ENCODE data around the gene BSN.

The BSN gene, protein sequence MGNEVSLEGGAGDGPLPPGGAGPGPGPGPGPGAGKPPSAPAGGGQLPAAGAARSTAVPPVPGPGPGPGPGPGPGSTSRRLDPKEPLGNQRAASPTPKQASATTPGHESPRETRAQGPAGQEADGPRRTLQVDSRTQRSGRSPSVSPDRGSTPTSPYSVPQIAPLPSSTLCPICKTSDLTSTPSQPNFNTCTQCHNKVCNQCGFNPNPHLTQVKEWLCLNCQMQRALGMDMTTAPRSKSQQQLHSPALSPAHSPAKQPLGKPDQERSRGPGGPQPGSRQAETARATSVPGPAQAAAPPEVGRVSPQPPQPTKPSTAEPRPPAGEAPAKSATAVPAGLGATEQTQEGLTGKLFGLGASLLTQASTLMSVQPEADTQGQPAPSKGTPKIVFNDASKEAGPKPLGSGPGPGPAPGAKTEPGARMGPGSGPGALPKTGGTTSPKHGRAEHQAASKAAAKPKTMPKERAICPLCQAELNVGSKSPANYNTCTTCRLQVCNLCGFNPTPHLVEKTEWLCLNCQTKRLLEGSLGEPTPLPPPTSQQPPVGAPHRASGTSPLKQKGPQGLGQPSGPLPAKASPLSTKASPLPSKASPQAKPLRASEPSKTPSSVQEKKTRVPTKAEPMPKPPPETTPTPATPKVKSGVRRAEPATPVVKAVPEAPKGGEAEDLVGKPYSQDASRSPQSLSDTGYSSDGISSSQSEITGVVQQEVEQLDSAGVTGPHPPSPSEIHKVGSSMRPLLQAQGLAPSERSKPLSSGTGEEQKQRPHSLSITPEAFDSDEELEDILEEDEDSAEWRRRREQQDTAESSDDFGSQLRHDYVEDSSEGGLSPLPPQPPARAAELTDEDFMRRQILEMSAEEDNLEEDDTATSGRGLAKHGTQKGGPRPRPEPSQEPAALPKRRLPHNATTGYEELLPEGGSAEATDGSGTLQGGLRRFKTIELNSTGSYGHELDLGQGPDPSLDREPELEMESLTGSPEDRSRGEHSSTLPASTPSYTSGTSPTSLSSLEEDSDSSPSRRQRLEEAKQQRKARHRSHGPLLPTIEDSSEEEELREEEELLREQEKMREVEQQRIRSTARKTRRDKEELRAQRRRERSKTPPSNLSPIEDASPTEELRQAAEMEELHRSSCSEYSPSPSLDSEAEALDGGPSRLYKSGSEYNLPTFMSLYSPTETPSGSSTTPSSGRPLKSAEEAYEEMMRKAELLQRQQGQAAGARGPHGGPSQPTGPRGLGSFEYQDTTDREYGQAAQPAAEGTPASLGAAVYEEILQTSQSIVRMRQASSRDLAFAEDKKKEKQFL (N-terminal part only)

DNA sequence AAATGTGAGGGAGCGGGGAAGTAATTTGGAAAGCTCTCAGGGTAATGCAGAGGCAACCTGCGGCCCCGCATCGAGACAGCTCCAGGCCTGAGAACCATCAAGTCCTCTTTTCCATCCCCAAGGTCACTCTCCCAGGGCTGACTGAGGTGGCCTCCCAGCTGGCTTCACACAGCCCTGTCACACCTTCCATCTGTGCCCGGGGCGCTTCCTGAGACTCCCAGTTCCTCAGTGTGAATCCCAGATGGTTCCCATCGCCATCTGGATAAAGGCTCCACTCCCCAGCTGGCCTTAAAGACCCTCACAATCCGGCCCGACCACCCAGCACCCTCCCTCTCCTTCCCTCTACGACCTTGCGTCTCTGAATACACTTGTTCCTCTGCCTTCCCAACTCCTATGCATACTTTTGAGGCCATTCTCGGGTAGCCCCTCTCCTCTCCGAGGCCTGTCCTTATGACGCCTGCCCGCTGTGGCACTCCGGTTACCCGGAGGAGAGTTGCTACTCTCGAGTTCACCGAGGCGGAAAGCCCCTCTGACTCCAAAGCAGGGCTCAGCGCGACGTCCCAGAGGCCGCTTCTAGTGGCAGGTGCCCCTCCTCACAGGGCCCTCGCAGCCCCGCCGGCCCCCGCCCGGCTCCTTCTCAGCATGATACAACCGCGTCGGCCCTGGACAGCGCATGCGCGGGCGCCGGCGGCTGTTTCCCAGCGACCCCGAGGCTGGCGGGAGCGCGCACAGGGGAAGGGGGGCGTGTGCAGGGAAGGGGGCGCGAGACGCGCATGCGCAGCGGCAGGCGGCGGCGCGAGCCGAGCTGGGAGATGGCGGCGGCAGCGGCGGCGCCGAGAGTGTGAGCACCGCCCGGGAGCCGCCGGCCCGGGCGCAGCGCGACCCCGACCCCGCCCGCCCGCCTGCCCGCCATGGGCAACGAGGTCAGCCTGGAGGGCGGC is at the start of gene BSN:
Gene BSN (plus strand): TSS at position 786 of the 941 bp plus-strand sequence. CDS start 126 bp downstream, at position 912.
- Histone ChIP-seq H3K9me3 (ENCODE audit: control insufficient read depth, low read length) (no peaks in the 10 kb centered on the region), H3K36me3 (ENCODE audit: control insufficient read depth, insufficient read depth, low read length, severe bottlenecking) (no peaks in the 10 kb centered on the region), H3K4me1 (ENCODE audit: control insufficient read depth, insufficient read depth, low read length) (peaks cover 11% of the 10 kb centered on the region), H3K9ac (ENCODE audit: low read length) (peak within 1 kb of the TSS; percentile 86), H3K27me3 (replicated peaks; ENCODE audit: control insufficient read depth, insufficient read depth, low read length) (peaks cover 43% of the 10 kb centered on the region), H3K4me3 (ENCODE audit: low read length) (peak within 1 kb of the TSS; percentile 82)
- peak; percentile 96 for DNase-seq (ENCODE audit: low read depth)

DNA sequence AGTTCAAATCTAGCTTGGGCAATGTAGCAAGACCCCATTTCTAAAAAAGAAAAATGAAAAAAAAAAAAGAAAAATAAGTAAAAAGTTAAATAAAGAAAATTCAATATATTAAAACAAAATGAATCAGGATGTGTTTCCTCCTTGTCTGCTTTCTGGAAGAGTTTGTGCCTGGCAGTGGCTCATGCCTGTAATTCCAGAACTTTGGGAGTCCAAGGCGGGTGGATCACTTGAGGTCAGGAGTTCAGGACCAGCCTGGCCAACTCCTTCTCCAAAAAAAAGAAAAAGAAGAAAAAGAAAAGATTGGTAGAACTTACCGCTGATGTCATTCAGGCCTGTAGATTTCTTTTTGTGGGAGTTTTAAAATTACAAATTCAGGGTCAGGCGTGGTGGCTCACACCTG is 47.4 kb upstream of the BSN start:
- Histone ChIP-seq H3K9me3 (ENCODE audit: control insufficient read depth, low read length) (no peaks in the 10 kb centered on the region), H3K9ac (ENCODE audit: low read length) (no peak overlapping the region), H3K36me3 (ENCODE audit: control insufficient read depth, insufficient read depth, low read length, severe bottlenecking) (peaks cover 16% of the 10 kb centered on the region), H3K4me3 (ENCODE audit: low read length) (no peak overlapping the region), H3K27me3 (replicated peaks; ENCODE audit: control insufficient read depth, insufficient read depth, low read length) (no peaks in the 10 kb centered on the region), H3K4me1 (ENCODE audit: control insufficient read depth, insufficient read depth, low read length) (no peaks in the 10 kb centered on the region)
- DNase-seq (ENCODE audit: low read depth) = no peak

DNA sequence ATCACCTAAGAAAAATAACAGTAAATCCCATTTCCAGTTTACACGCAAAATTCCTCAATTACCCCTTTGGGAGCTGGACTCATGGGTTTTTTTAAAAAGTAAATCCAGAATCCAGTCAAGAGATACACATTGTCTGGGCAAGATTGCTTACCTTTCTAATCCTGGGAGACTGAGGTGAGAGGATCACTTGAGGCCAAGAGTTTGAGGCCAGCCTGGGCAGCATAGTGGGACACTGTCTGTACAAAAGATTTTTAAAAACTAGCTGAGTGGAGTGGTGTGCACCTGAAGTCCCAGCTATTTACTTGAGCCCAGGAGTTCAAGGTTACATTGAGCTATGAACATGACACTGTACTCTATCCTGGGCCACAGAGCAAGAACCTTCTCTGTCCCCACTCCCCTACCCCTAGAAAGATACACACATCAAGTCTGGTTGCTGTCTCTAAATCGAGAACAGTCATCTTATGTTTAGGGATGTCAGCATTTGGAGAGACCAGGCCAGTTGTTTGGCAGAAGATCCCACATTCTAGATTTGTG is 45.2 kb upstream of the BSN start:
- no peaks in the 10 kb centered on the region for H3K9me3 ChIP-seq (ENCODE audit: control insufficient read depth, low read length)
- DNase-seq (ENCODE audit: low read depth) = no peak
- H3K4me1 ChIP-seq (ENCODE audit: control insufficient read depth, insufficient read depth, low read length) = no peaks in the 10 kb centered on the region
- peaks cover 28% of the 10 kb centered on the region for H3K36me3 ChIP-seq (ENCODE audit: control insufficient read depth, insufficient read depth, low read length, severe bottlenecking)
- H3K4me3 ChIP-seq (ENCODE audit: low read length) = no peak overlapping the region
- H3K27me3 ChIP-seq (replicated peaks; ENCODE audit: control insufficient read depth, insufficient read depth, low read length) = no peaks in the 10 kb centered on the region
- H3K9ac ChIP-seq (ENCODE audit: low read length) = no peak overlapping the region

DNA sequence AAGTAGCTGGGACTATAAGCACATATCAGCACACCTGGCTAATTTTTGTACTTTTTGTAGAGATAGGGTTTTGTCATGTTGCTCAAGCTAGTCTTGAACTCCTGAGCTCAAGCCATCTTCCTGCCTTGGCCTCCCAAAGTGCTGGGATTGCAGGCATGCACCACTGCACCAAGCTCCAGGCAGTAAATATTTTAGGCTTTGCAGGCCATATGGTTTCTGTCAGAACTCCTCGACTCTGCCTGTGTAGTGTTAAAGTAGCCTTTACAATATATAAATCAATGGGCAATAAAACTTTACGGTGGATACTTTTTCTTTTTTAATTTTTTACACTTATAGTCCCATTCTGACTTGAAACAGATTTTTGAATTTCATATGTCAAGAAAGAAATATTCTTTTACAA is 42.6 kb upstream of the BSN start:
- peaks cover 35% of the 10 kb centered on the region for H3K36me3 ChIP-seq (ENCODE audit: control insufficient read depth, insufficient read depth, low read length, severe bottlenecking)
- no peaks in the 10 kb centered on the region for H3K4me1 ChIP-seq (ENCODE audit: control insufficient read depth, insufficient read depth, low read length)
- H3K27me3 ChIP-seq (replicated peaks; ENCODE audit: control insufficient read depth, insufficient read depth, low read length) = no peaks in the 10 kb centered on the region
- no peaks in the 10 kb centered on the region for H3K9me3 ChIP-seq (ENCODE audit: control insufficient read depth, low read length)
- no peak overlapping the region for H3K9ac ChIP-seq (ENCODE audit: low read length)
- DNase-seq (ENCODE audit: low read depth) = no peak
- no peak overlapping the region for H3K4me3 ChIP-seq (ENCODE audit: low read length)

DNA sequence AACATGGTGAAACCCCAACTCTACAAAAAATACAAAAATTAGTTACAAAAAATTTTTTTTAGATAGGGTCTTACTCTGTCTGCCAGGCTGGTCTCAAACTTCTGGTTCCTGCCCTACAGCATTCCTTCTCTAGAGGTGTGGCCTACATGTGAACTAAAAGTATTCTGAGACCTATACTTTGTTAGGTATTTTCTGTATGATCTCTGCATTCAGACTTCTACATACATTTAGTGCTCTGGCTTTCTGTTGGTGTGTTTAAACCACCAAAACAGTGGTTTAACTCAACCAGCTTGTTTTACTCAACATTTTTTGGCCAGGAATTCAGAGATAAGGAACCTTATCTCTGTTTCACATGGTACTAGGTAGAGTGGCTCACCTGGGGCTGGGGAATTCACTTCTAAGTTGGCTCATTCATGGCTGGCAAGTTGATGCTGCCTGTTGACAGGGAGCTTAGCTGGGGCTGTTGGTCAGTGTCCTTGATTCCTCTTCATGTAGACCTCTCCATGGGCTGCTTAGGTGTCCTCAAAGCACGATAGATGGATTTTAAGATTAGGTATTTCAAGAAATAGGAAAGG is 41.4 kb upstream of the BSN start:
- DNase-seq (ENCODE audit: low read depth) = no peak
- H3K36me3 ChIP-seq (ENCODE audit: control insufficient read depth, insufficient read depth, low read length, severe bottlenecking) = peaks cover 42% of the 10 kb centered on the region
- H3K9me3 ChIP-seq (ENCODE audit: control insufficient read depth, low read length) = no peaks in the 10 kb centered on the region

DNA sequence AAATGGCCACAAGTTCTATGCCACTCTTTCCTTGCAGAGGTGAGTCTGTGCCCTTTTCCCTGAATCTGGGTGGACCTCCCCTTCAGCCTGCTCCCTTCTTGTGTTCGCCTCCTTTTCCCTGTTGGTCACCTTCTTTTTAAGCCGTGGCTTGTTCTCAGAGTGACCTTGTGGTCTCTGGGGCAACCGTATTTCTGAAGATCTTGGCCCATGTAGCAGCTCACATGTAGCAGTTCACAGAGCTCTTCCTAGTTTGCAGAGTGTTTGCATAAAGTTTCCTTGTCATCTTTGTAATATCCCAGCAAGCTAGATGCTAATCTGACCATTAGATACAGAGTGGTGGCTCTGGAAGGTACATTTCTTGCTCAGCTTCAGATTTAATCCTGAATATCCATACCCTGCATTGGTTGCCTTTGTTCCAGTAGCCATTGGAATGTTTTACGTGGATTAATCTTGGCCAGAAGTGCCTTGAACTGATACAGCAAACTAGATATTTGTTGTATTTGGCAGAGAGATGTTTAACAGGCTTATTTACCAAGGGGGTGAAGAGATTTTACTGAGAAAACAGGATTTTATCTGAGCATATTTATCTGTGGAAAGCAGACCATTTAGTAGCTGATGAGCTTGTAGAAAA is 40.7 kb upstream of the BSN start:
- Histone ChIP-seq H3K9me3 (ENCODE audit: control insufficient read depth, low read length) (no peaks in the 10 kb centered on the region), H3K4me1 (ENCODE audit: control insufficient read depth, insufficient read depth, low read length) (no peaks in the 10 kb centered on the region), H3K36me3 (ENCODE audit: control insufficient read depth, insufficient read depth, low read length, severe bottlenecking) (peaks cover 45% of the 10 kb centered on the region), H3K4me3 (ENCODE audit: low read length) (no peak overlapping the region), H3K27me3 (replicated peaks; ENCODE audit: control insufficient read depth, insufficient read depth, low read length) (no peaks in the 10 kb centered on the region), H3K9ac (ENCODE audit: low read length) (no peak overlapping the region)
- no peak for DNase-seq (ENCODE audit: low read depth)

More for the DNA sequence above, 41.4 kb upstream of the BSN start:
- H3K4me1 ChIP-seq (ENCODE audit: control insufficient read depth, insufficient read depth, low read length) = no peaks in the 10 kb centered on the region
- no peak overlapping the region for H3K4me3 ChIP-seq (ENCODE audit: low read length)
- H3K27me3 ChIP-seq (replicated peaks; ENCODE audit: control insufficient read depth, insufficient read depth, low read length) = no peaks in the 10 kb centered on the region
- no peak overlapping the region for H3K9ac ChIP-seq (ENCODE audit: low read length)

DNA sequence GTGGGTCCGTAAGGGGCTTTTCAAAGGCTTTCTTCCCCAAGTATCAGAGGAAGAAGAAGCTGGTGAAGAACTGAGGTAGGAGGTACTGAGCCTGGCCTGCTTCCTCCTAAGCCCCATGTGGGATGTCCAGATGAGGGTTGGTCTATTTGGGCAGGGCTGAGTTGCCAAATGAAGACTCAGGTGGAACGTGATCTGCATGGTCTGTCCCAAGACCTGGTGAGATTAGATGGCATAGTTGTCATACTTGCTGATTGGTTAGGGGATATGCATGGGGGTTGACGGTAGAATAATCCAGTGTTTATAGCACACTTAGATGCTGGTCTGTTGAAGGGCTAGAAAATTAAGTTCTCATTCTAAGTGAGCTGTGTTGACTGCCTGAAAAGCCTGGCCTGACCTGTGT is 36.3 kb upstream of the BSN start:
- Histone ChIP-seq H3K9ac (ENCODE audit: low read length) (no peak overlapping the region), H3K9me3 (ENCODE audit: control insufficient read depth, low read length) (no peaks in the 10 kb centered on the region), H3K4me1 (ENCODE audit: control insufficient read depth, insufficient read depth, low read length) (no peaks in the 10 kb centered on the region), H3K36me3 (ENCODE audit: control insufficient read depth, insufficient read depth, low read length, severe bottlenecking) (peaks cover 31% of the 10 kb centered on the region), H3K4me3 (ENCODE audit: low read length) (no peak overlapping the region), H3K27me3 (replicated peaks; ENCODE audit: control insufficient read depth, insufficient read depth, low read length) (no peaks in the 10 kb centered on the region)
- no peak for DNase-seq (ENCODE audit: low read depth)

DNA sequence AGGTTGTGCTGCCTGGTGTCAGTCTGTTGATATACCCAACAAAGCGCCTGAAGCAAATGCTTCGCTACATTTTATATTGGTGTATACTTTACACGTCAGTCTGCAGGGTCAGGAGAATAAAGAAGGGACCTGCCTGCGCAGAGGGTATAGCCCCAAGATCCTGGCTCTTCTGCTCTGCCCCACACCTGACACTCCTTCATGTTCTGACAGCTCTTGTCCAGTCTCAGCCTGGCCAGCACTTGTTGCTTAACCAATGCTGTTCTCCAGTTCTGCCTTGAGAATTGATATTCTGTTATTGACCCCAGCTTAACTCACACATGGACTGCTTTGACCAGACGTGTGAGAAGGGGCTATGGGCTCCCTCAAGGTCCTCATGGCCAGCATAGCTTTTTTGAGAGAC is 35.8 kb upstream of the BSN start:
- H3K4me3 ChIP-seq (ENCODE audit: low read length) = no peak overlapping the region
- H3K27me3 ChIP-seq (replicated peaks; ENCODE audit: control insufficient read depth, insufficient read depth, low read length) = no peaks in the 10 kb centered on the region
- H3K9me3 ChIP-seq (ENCODE audit: control insufficient read depth, low read length) = no peaks in the 10 kb centered on the region
- no peaks in the 10 kb centered on the region for H3K4me1 ChIP-seq (ENCODE audit: control insufficient read depth, insufficient read depth, low read length)
- H3K9ac ChIP-seq (ENCODE audit: low read length) = no peak overlapping the region
- no peak for DNase-seq (ENCODE audit: low read depth)
- H3K36me3 ChIP-seq (ENCODE audit: control insufficient read depth, insufficient read depth, low read length, severe bottlenecking) = peaks cover 27% of the 10 kb centered on the region

DNA sequence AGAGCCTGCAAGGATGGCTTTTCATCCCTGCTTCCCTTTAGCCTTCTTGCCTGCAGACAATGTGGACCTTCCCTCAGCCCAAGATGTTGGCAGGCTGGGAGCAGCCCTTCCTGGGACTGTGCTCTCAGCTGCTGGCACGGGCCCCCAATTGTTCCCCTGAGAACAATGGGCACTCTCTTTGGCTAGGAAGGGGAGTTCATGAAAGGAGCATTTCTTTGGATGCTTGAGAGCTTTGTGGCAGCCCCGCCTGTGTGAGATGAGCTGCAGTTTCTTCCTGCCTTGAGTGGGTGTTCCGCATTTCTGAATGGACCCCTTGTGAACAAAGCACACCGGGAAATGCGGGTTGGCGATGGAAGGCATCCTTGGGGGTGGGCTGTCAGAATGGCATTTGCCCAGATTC is 35.0 kb upstream of the BSN start:
- Histone ChIP-seq H3K4me1 (ENCODE audit: control insufficient read depth, insufficient read depth, low read length) (peaks cover 3% of the 10 kb centered on the region), H3K36me3 (ENCODE audit: control insufficient read depth, insufficient read depth, low read length, severe bottlenecking) (peaks cover 19% of the 10 kb centered on the region), H3K27me3 (replicated peaks; ENCODE audit: control insufficient read depth, insufficient read depth, low read length) (no peaks in the 10 kb centered on the region), H3K4me3 (ENCODE audit: low read length) (no peak overlapping the region), H3K9me3 (ENCODE audit: control insufficient read depth, low read length) (no peaks in the 10 kb centered on the region), H3K9ac (ENCODE audit: low read length) (no peak overlapping the region)
- no peak for DNase-seq (ENCODE audit: low read depth)

Data from adipocyte (in vitro differentiated cells).